ENCODE results near the gene TMEM169.

The TMEM169 gene

GRCh38 chr2:216119146-216119545 is 37.4 kb downstream of the TMEM169 start (continued):
- no peak for TF ChIP-seq PRDM10 (tag by site-specific recombination; IDR thresholded peaks at IDR 0.05)
- no peak for TF ChIP-seq ZNF274 (IDR thresholded peaks at IDR 0.05; ENCODE audit: low read length)
- no peak for TF ChIP-seq ZNF274 (tag by site-specific recombination; IDR thresholded peaks at IDR 0.05; ENCODE audit: borderline replicate concordance)
- no peak for TF ChIP-seq ZNF366 (tag by site-specific recombination; conservative IDR thresholded peaks at IDR 0.05)
- TF ChIP-seq ZNF112 (tag by site-specific recombination; IDR thresholded peaks at IDR 0.05): no peak

- 0 out of 2 replicates have a peak, but pooled peaks cover 2% of the 10 kb centered on the region for H3K4me1 ChIP-seq (ENCODE audit: control insufficient read depth, insufficient read depth, low read length)
- CTCF ChIA-PET: interaction anchor here (0.7 to 1.0 kb wide), 2 partner anchors 10 to 56 kb away, joined by 3 read pairs; no protein-coding TSS in a partner anchor
- peaks cover 70 to 98% of the 10 kb centered on the region in 2 experiments for H3K36me3 ChIP-seq (ENCODE audit: control insufficient read depth in 2 of 2, insufficient read depth in 1 of 2, low read length in 2 of 2)
- TF ChIP-seq WT1 (tag by site-specific recombination; IDR thresholded peaks at IDR 0.05) (no peak), OSR2 (tag by site-specific recombination; IDR thresholded peaks at IDR 0.05) (no peak), REPIN1 (tag by site-specific recombination; IDR thresholded peaks at IDR 0.05; ENCODE audit: low read depth) (no peak), ZNF530 (tag by site-specific recombination; IDR thresholded peaks at IDR 0.05; ENCODE audit: low read depth) (no peak), ZBTB44 (tag by site-specific recombination; IDR thresholded peaks at IDR 0.05) (no peak), ZNF174 (tag by site-specific recombination; IDR thresholded peaks at IDR 0.05) (no peak), ZNF654 (tag by site-specific recombination; IDR thresholded peaks at IDR 0.05; ENCODE audit: low read depth) (no peak), ZNF768 (tag by site-specific recombination; IDR thresholded peaks at IDR 0.05) (no peak), ZBTB20 (tag by site-specific recombination; IDR thresholded peaks at IDR 0.05) (no peak), REST (tag by site-specific recombination; IDR thresholded peaks at IDR 0.05) (no peak), ZNF121 (tag by site-specific recombination; IDR thresholded peaks at IDR 0.05) (no peak), TCF7L2 (IDR thresholded peaks at IDR 0.05; ENCODE audit: borderline replicate concordance, low read depth, low read length) (no peak), YY1 (tag by site-specific recombination; IDR thresholded peaks at IDR 0.05) (no peak)
- TF ChIP-seq, protein P1, sequence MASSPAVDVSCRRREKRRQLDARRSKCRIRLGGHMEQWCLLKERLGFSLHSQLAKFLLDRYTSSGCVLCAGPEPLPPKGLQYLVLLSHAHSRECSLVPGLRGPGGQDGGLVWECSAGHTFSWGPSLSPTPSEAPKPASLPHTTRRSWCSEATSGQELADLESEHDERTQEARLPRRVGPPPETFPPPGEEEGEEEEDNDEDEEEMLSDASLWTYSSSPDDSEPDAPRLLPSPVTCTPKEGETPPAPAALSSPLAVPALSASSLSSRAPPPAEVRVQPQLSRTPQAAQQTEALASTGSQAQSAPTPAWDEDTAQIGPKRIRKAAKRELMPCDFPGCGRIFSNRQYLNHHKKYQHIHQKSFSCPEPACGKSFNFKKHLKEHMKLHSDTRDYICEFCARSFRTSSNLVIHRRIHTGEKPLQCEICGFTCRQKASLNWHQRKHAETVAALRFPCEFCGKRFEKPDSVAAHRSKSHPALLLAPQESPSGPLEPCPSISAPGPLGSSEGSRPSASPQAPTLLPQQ (tag by site-specific recombination; IDR thresholded peaks at IDR 0.05): no peak
- POLR2A ChIA-PET: no interaction called here
- H3K9me3 ChIP-seq (ENCODE audit: control insufficient read depth, insufficient read depth, low read depth, low read length): no peaks in the 10 kb centered on the region
- H3K27ac ChIP-seq (ENCODE audit: extremely low read depth, low read depth, low read length): no peak overlapping the region
- no peak overlapping the region for H3K4me3 ChIP-seq (ENCODE audit: low read depth, low read length)
Observed at GRCh38 chr2:216119986-216120385, 38.3 kb downstream of the TMEM169 start.

Data from HEK293 (cell line).